NB4 (cell line): Measurements from ENCODE around the gene CARS1.
A peak's percentile ranks its signal among the peaks of the same experiment; 100 is the strongest.

Experiments used
- DNase-seq: peaks from one replicate; pipeline ENCODE4 v3.0.0; 2010; ENCODE audit warnings: low read depth
- H3K4me3 ChIP-seq: one replicate; pipeline ENCODE4 v1.5.1; 2011; ENCODE audit warnings: mild to moderate bottlenecking, low read depth, low read length, moderate library complexity
- CTCF ChIP-seq: IDR thresholded peaks from one replicate; pipeline ENCODE4 v1.5.1; 2012; ENCODE audit warnings: low read depth, low read length
- MAX ChIP-seq: IDR thresholded peaks from 2 replicates; pipeline ENCODE4 v1.6.1; 2011; ENCODE audit warnings: low read depth, low read length
- MYC ChIP-seq: IDR thresholded peaks from 2 replicates; pipeline ENCODE4 v1.6.1; 2011; ENCODE audit warnings: low read depth, low read length
- POLR2A ChIP-seq: IDR thresholded peaks from 2 replicates; pipeline ENCODE4 v1.6.1; 2011; ENCODE audit warnings: mild to moderate bottlenecking; ENCODE audit not compliant: insufficient read length; ENCODE audit errors: extremely low read depth

CARS1 gene

GRCh38 chr11:2987881-2988861 lies 69.1 kb downstream of the CARS1 start:
- no peak for DNase-seq
- H3K4me3 ChIP-seq: peak overlapping the region; percentile 86
- TF ChIP-seq MAX: no peak
- no peak for TF ChIP-seq MYC
- TF ChIP-seq CTCF: no peak

- DNase-seq: no peak
- TF ChIP-seq CTCF (no peak), MYC (no peak), POLR2A (no peak), MAX (no peak)
- H3K4me3 ChIP-seq: no peak overlapping the region
These were observed 73.3 kb downstream of the CARS1 start for GRCh38 chr11:2983908-2984307.

GRCh38 chr11:2982214-2982613 lies 75.0 kb downstream of the CARS1 start:
- DNase-seq: no peak
- TF ChIP-seq CTCF: no peak
- no peak for TF ChIP-seq MAX
- TF ChIP-seq MYC: no peak
- TF ChIP-seq POLR2A: no peak
- H3K4me3 ChIP-seq: no peak overlapping the region

- TF ChIP-seq POLR2A: no peak
- TF ChIP-seq MYC: no peak
- no peak for TF ChIP-seq MAX
- TF ChIP-seq CTCF: no peak
- DNase-seq: no peak
These were observed 76.1 kb downstream of the CARS1 start for GRCh38 chr11:2981130-2981529.

GRCh38 chr11:2980168-2980840 lies 76.9 kb downstream of the CARS1 start:
- TF ChIP-seq MYC (no peak), CTCF (no peak), POLR2A (no peak), MAX (no peak)
- DNase-seq: no peak
- no peak overlapping the region for H3K4me3 ChIP-seq

More at GRCh38 chr11:2981130-2981529, 76.1 kb downstream of the CARS1 start:
- no peak overlapping the region for H3K4me3 ChIP-seq
